ENCODE results near the gene SLC22A1. TPM values are rescaled to one million over a fixed set of nuclear protein-coding genes. Genes with fewer than 3 reads are reported as not detected.

SLC22A1 gene
- total RNA-seq, 1 experiment from 2014 or later: 0.39 TPM

GRCh38 chr6:160203076-160203475, 81.5 kb downstream of the SLC22A1 start:
- no peak overlapping the region for H2BK20ac ChIP-seq (ENCODE audit: low read depth, low read length, poor library complexity, severe bottlenecking)
- H2AK5ac ChIP-seq (ENCODE audit: insufficient read length, low read length): no peak overlapping the region
- H3K4me2 ChIP-seq (ENCODE audit: insufficient read depth, insufficient read length, low read length): no peak overlapping the region
- no peak overlapping the region for H3K4ac ChIP-seq (ENCODE audit: low read depth, low read length)
- H3K27ac ChIP-seq (ENCODE audit: insufficient read length, low read depth, low read length): no peak overlapping the region
- no peak overlapping the region for H2BK5ac ChIP-seq (ENCODE audit: insufficient read length, low read length)
- H3K23ac ChIP-seq (ENCODE audit: insufficient read length, low read depth, low read length): no peak overlapping the region
- no peak overlapping the region for H4K8ac ChIP-seq (replicated peaks; ENCODE audit: insufficient read length, low read depth, low read length)
- peaks cover 16 to 20% of the 10 kb centered on the region in 2 experiments for H3K9me3 Mint-ChIP-seq
- no peaks in the 10 kb centered on the region for H3K23me2 ChIP-seq (ENCODE audit: insufficient read length, low read depth, low read length, poor library complexity, severe bottlenecking)
- H3K27me3 Mint-ChIP-seq (ENCODE audit: low read depth): no peaks in the 10 kb centered on the region
- no peak overlapping the region for H2BK12ac ChIP-seq (ENCODE audit: insufficient read length, low read depth, low read length)
- no peaks in the 10 kb centered on the region for H4K20me1 ChIP-seq (ENCODE audit: control insufficient read depth, insufficient read depth, insufficient read length)
- H2AFZ ChIP-seq (ENCODE audit: low read length): no peak overlapping the region
- H3K4me3 Mint-ChIP-seq: no peak overlapping the region
- peaks cover 18% of the 10 kb centered on the region for H3K9me3 ChIP-seq (ENCODE audit: control insufficient read depth, low read depth, low read length)
- no peak overlapping the region for H2BK15ac ChIP-seq (ENCODE audit: low read depth, low read length)
- H3K4me1 ChIP-seq (ENCODE audit: insufficient read depth, low read length): no peaks in the 10 kb centered on the region
- H3T11ph ChIP-seq (ENCODE audit: low read length): no peak overlapping the region
- H4K91ac ChIP-seq (ENCODE audit: insufficient read length, low read depth, low read length): no peak overlapping the region
- H3K14ac ChIP-seq (ENCODE audit: insufficient read depth, low read length): no peak overlapping the region
- H4K5ac ChIP-seq (ENCODE audit: insufficient read length, low read depth, low read length): no peak overlapping the region
- no peaks in the 10 kb centered on the region for H3K79me1 ChIP-seq (ENCODE audit: insufficient read depth, low read depth, low read length, poor library complexity, severe bottlenecking)
- H3K4me1 Mint-ChIP-seq: peaks cover 0 to 2% of the 10 kb centered on the region in 2 experiments; a peak in 1 of 4 replicates
- H3K18ac ChIP-seq (ENCODE audit: insufficient read length, low read depth, low read length): no peak overlapping the region
- H3K79me2 ChIP-seq (ENCODE audit: insufficient read depth, low read length): no peaks in the 10 kb centered on the region
- H3K27me3 ChIP-seq (ENCODE audit: insufficient read depth, low read length): no peaks in the 10 kb centered on the region
- no CpG with 5 or more reads among the region's 3 CpGs for WGBS (ENCODE audit: extremely low coverage, insufficient read length, low lambda C conversion rate)
- no peak overlapping the region for H3K27ac Mint-ChIP-seq
- no peak overlapping the region for H3K56ac ChIP-seq (ENCODE audit: insufficient read length, low read depth, low read length)
- TF ChIP-seq, protein P1, sequence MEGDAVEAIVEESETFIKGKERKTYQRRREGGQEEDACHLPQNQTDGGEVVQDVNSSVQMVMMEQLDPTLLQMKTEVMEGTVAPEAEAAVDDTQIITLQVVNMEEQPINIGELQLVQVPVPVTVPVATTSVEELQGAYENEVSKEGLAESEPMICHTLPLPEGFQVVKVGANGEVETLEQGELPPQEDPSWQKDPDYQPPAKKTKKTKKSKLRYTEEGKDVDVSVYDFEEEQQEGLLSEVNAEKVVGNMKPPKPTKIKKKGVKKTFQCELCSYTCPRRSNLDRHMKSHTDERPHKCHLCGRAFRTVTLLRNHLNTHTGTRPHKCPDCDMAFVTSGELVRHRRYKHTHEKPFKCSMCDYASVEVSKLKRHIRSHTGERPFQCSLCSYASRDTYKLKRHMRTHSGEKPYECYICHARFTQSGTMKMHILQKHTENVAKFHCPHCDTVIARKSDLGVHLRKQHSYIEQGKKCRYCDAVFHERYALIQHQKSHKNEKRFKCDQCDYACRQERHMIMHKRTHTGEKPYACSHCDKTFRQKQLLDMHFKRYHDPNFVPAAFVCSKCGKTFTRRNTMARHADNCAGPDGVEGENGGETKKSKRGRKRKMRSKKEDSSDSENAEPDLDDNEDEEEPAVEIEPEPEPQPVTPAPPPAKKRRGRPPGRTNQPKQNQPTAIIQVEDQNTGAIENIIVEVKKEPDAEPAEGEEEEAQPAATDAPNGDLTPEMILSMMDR (conservative IDR thresholded peaks at IDR 0.05): no peak
- H3K9ac ChIP-seq (ENCODE audit: extremely low read depth, insufficient read length, low read length): no peak overlapping the region
- no peak for DNase-seq
- H2BK120ac ChIP-seq (ENCODE audit: low read depth, low read length, poor library complexity, severe bottlenecking): no peak overlapping the region
- H3K36me3 Mint-ChIP-seq (ENCODE audit: insufficient read depth in 1 of 3, low read depth in 3 of 3): peaks cover 17 to 21% (median 20%) of the 10 kb centered on the region in 3 experiments

All from H9 (cell line).